Measurements from ENCODE around the gene PRLHR.

DNA sequence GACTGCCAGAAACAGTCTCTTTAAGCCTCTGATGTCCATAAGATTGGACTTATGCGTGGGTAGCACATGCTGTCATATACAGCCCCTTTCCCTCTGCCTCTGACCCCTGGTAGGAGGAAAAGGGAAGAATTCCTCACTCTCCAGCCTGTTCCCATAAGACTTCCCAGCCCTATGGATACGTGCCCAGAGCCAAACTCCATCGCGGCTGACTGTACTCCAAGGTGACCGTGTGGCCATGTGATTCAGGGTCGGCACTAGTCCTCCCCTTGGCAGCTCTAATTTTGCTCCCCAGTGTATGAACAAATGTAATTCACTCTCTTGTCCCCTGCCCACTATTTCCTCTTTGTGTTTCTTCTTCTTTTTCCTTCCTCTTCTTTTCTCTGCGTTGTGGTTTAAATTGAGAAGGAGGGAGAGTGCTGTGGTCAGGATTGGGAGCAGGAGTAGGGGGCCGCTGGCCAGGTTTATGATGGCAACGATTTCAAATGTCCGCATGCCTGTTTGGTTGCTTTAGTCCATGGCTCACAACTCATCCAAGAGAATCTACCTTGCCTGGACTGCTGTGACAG, 43.8 kb downstream of the PRLHR start:
- TF ChIP-seq, protein P1, sequence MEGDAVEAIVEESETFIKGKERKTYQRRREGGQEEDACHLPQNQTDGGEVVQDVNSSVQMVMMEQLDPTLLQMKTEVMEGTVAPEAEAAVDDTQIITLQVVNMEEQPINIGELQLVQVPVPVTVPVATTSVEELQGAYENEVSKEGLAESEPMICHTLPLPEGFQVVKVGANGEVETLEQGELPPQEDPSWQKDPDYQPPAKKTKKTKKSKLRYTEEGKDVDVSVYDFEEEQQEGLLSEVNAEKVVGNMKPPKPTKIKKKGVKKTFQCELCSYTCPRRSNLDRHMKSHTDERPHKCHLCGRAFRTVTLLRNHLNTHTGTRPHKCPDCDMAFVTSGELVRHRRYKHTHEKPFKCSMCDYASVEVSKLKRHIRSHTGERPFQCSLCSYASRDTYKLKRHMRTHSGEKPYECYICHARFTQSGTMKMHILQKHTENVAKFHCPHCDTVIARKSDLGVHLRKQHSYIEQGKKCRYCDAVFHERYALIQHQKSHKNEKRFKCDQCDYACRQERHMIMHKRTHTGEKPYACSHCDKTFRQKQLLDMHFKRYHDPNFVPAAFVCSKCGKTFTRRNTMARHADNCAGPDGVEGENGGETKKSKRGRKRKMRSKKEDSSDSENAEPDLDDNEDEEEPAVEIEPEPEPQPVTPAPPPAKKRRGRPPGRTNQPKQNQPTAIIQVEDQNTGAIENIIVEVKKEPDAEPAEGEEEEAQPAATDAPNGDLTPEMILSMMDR (IDR thresholded peaks at IDR 0.05; ENCODE audit: low read depth, low read length), result no peak
- TF ChIP-seq EZH2phosphoT487 (IDR thresholded peaks at IDR 0.05; ENCODE audit: low read depth), result no peak
